22Rv1 (cell line): ENCODE data around the gene FHOD3.

Source experiments
- ZFX ChIP-seq: fragments of 450-650 bp; IDR thresholded peaks from 2 replicates; pipeline ENCODE4 v1.6.1; 2017; ENCODE audit warnings: antibody characterized with exemption, borderline replicate concordance
- TF ChIP-seq, protein P1 (sequence below): fragments of 450-650 bp; IDR thresholded peaks from 2 replicates; pipeline ENCODE4 v1.5.1; 2017; ENCODE audit warnings: mild to moderate bottlenecking

DNA sequence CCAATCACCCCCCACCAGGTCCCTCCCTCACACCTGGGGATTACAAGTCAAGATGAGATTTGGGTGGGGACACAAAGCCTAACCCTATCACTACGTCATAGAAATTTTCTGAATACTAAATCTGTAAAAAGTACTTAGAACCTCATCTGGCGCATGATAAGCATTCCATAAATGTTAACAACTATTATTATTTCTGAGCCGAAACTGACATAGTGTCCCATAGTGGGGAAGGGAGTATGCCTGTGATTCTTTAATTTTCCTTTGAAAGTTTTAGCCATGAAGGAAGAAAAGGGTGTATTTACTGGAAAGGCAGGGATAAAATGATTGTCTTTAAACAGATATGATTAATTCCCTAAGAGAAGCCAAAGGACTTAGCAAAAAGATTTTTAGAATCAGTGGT, 71.4 kb downstream of the FHOD3 start:
- TF ChIP-seq, protein P1, sequence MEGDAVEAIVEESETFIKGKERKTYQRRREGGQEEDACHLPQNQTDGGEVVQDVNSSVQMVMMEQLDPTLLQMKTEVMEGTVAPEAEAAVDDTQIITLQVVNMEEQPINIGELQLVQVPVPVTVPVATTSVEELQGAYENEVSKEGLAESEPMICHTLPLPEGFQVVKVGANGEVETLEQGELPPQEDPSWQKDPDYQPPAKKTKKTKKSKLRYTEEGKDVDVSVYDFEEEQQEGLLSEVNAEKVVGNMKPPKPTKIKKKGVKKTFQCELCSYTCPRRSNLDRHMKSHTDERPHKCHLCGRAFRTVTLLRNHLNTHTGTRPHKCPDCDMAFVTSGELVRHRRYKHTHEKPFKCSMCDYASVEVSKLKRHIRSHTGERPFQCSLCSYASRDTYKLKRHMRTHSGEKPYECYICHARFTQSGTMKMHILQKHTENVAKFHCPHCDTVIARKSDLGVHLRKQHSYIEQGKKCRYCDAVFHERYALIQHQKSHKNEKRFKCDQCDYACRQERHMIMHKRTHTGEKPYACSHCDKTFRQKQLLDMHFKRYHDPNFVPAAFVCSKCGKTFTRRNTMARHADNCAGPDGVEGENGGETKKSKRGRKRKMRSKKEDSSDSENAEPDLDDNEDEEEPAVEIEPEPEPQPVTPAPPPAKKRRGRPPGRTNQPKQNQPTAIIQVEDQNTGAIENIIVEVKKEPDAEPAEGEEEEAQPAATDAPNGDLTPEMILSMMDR: no peak
- no peak for TF ChIP-seq ZFX
